Stimulated activated CD8-positive, alpha-beta memory T cell treated with anti-CD3 and anti-CD28 coated beads, Interleukin-7, amount 100 ng/mL, for 24 hours (primary cell): ENCODE results near the gene CYP4F12.
"Not testable (repeated sequence)": the region's sequence is repeated elsewhere in the genome, so short reads cannot be mapped to it uniquely, and the experiment has no call there.

Source experiments
- DNase-seq: peaks from one replicate; pipeline ENCODE4 v3.0.0-alpha.2; 2020; ENCODE audit warnings: low read depth

CYP4F12 gene

GRCh38 chr19:15650123-15650522 lies 22.8 kb upstream of the CYP4F12 start:
- not testable (repeated sequence) for DNase-seq

GRCh38 chr19:15651791-15652190 lies 21.1 kb upstream of the CYP4F12 start:
- no peak for DNase-seq

- DNase-seq: no peak
These were observed 20.2 kb upstream of the CYP4F12 start for GRCh38 chr19:15652559-15653278.

GRCh38 chr19:15656467-15656866 lies 16.4 kb upstream of the CYP4F12 start:
- DNase-seq: no peak

GRCh38 chr19:15663247-15663646 lies 9.6 kb upstream of the CYP4F12 start:
- no peak for DNase-seq

GRCh38 chr19:15666186-15666585 lies 6.7 kb upstream of the CYP4F12 start:
- DNase-seq: no peak

- DNase-seq: no peak
These were observed 6.0 kb upstream of the CYP4F12 start for GRCh38 chr19:15666883-15667282.

GRCh38 chr19:15669440-15669839 lies 3.4 kb upstream of the CYP4F12 start:
- DNase-seq: no peak

GRCh38 chr19:15669891-15670290 lies 3.0 kb upstream of the CYP4F12 start:
- DNase-seq: no peak

GRCh38 chr19:15671237-15671821 lies 1.6 kb upstream of the CYP4F12 start:
- DNase-seq: no peak

GRCh38 chr19:15671891-15672579 lies 852 bp upstream of the CYP4F12 start:
- DNase-seq: no peak

GRCh38 chr19:15673176-15673654 lies 328 bp downstream of the CYP4F12 start:
- no peak for DNase-seq

GRCh38 chr19:15675560-15675959 lies 2.7 kb downstream of the CYP4F12 start:
- no peak for DNase-seq

- DNase-seq: no peak
These were observed 6.2 kb downstream of the CYP4F12 start for GRCh38 chr19:15679089-15679488.

GRCh38 chr19:15679865-15680264 lies 7.0 kb downstream of the CYP4F12 start:
- not testable (repeated sequence) for DNase-seq

GRCh38 chr19:15680478-15681322 lies 7.8 kb downstream of the CYP4F12 start:
- DNase-seq: no peak

GRCh38 chr19:15683411-15683810 lies 10.5 kb downstream of the CYP4F12 start:
- no peak for DNase-seq

GRCh38 chr19:15684828-15685227 lies 11.9 kb downstream of the CYP4F12 start:
- no peak for DNase-seq

GRCh38 chr19:15696654-15697194 lies 23.8 kb downstream of the CYP4F12 start:
- DNase-seq: no peak

GRCh38 chr19:15701757-15702533 lies 29.1 kb downstream of the CYP4F12 start:
- DNase-seq: no peak

- DNase-seq: no peak
These were observed 29.6 kb downstream of the CYP4F12 start for GRCh38 chr19:15702534-15702930.
